GM12891 (cell line): Measurements from ENCODE around the gene BSPRY.

ENCODE experiments used
- POLR2A ChIP-seq: IDR thresholded peaks from 2 replicates; pipeline ENCODE4 v1.6.1; 2011; ENCODE audit warnings: low read depth, low read length, control low read depth
- POLR2AphosphoS5 ChIP-seq: IDR thresholded peaks from 2 replicates; pipeline ENCODE4 v1.6.1; 2011; ENCODE audit warnings: low read depth, low read length, control low read depth

GRCh38 chr9:113375057-113376023 lies 26.0 kb downstream of the BSPRY start:
- no peak for TF ChIP-seq POLR2A
- no peak for TF ChIP-seq POLR2AphosphoS5
